Fibroblast of lung (primary cell): Measurements from ENCODE around the gene EPN3. TPM values are rescaled to one million over a fixed set of nuclear protein-coding genes. Genes with fewer than 3 reads are reported as not detected.

Source experiments
- DNase-seq, 2 donors: peaks; one replicate each; pipeline versions ENCODE4 v3.0.0 to v3.0.0-alpha.2; 2010; ENCODE audit warnings: low read depth in 2 of 2
- H2AFZ ChIP-seq: 2 replicates; pipeline ENCODE4 v1.5.1; 2012; ENCODE audit warnings: low read length, control low read depth, inconsistent platforms
- H3K27ac ChIP-seq: 2 replicates; pipeline ENCODE4 v1.5.1; 2011; ENCODE audit warnings: low read length, control low read depth; ENCODE audit not compliant: insufficient read depth
- H3K27me3 ChIP-seq: 2 replicates; pipeline ENCODE4 v1.5.1; 2011; ENCODE audit warnings: mild to moderate bottlenecking, low read length; ENCODE audit not compliant: control insufficient read depth, insufficient read depth
- H3K36me3 ChIP-seq: 2 replicates; pipeline ENCODE4 v1.5.1; 2011; ENCODE audit warnings: low read length; ENCODE audit not compliant: control insufficient read depth, insufficient read depth
- H3K4me1 ChIP-seq: 2 replicates; pipeline ENCODE4 v1.5.1; 2011; ENCODE audit warnings: low read length; ENCODE audit not compliant: control insufficient read depth, insufficient read depth; ENCODE audit errors: extremely low read depth
- H3K4me2 ChIP-seq: 2 replicates; pipeline ENCODE4 v1.5.1; 2011; ENCODE audit warnings: low read length, control low read depth; ENCODE audit not compliant: insufficient read depth; ENCODE audit errors: extremely low read depth
- H3K4me3 ChIP-seq, 4 experiments: fragments of 200-600 bp in 1 of 4; sonication (generic) in 1 of 4; replicated peaks in 1 of 4; 2 replicates each; pipeline ENCODE4 v1.5.1; 2011 to 2016; ENCODE audit warnings: low read length in 4 of 4, low read depth in 3 of 4, mild to moderate bottlenecking in 3 of 4, control low read depth in 2 of 4, inconsistent platforms in 1 of 4, mixed read lengths in 1 of 4; ENCODE audit not compliant: insufficient read depth in 1 of 4; ENCODE audit errors: control extremely low read depth in 1 of 4
- H3K79me2 ChIP-seq: 2 replicates; pipeline ENCODE4 v1.5.1; 2012; ENCODE audit warnings: mild to moderate bottlenecking, low read length, inconsistent platforms; ENCODE audit not compliant: control insufficient read depth, insufficient read depth
- H3K9ac ChIP-seq: 2 replicates; pipeline ENCODE4 v1.5.1; 2011; ENCODE audit warnings: mild to moderate bottlenecking, low read length, control low read depth; ENCODE audit not compliant: insufficient read depth
- H3K9me3 ChIP-seq: 2 replicates; pipeline ENCODE4 v1.5.1; 2012; ENCODE audit warnings: low read depth, low read length; ENCODE audit not compliant: control insufficient read depth, insufficient read depth
- H4K20me1 ChIP-seq: 2 replicates; pipeline ENCODE4 v1.5.1; 2011; ENCODE audit warnings: low read length; ENCODE audit not compliant: control insufficient read depth, insufficient read depth; ENCODE audit errors: extremely low read depth
- CTCF ChIP-seq, 2 donors: IDR thresholded peaks in 1 of 2; conservative IDR thresholded peaks in 1 of 2; 1 replicate in 1 of 2; 2 replicates in 1 of 2; pipeline ENCODE4 v1.5.1; 2011 to 2012; ENCODE audit warnings: low read length in 2 of 2, control low read depth in 1 of 2, inconsistent platforms in 1 of 2, low read depth in 1 of 2, mild to moderate bottlenecking in 1 of 2
- EZH2 ChIP-seq: IDR thresholded peaks from 2 replicates; pipeline ENCODE4 v1.5.1; 2012; ENCODE audit warnings: low read length, control low read depth, mild to moderate bottlenecking; ENCODE audit errors: missing control alignments
- polyA plus RNA-seq, 2 donors: library from polyadenylated mRNA; depleted of rRNA in 1 of 2; stranded (reverse) in 1 of 2; unstranded in 1 of 2; fragments of >200 nt; gene quantifications; 2 replicates each; pipeline ENCODE4 v1.2.1, GENCODE V29; 2011 to 2012; ENCODE audit warnings: missing spikeins in 1 of 2
- total RNA-seq: library from RNA; depleted of rRNA; stranded (reverse); fragments of >200 nt; gene quantifications from 2 replicates; pipeline ENCODE4 v1.2.1, GENCODE V29; 2014

EPN3 gene
- total and polyA plus RNA-seq, 2 donors (not counting 1 experiment from before 2014, with no cell fraction given): not detected

- H3K9ac ChIP-seq: no peak overlapping the region
- TF ChIP-seq CTCF (conservative IDR thresholded peaks at IDR 0.05 in 1 of 2, IDR thresholded peaks at IDR 0.05 in 1 of 2; ENCODE audit: low read depth in 1 of 2, low read length in 2 of 2) (no peak), EZH2 (no peak)
- DNase-seq: no peak
- H3K4me3 ChIP-seq: no peak overlapping the region
- no peaks in the 10 kb centered on the region for H4K20me1 ChIP-seq
- no peak overlapping the region for H3K27ac ChIP-seq
- peaks cover 10% of the 10 kb centered on the region for H3K36me3 ChIP-seq
- H3K4me1 ChIP-seq: peaks cover 4% of the 10 kb centered on the region
- H2AFZ ChIP-seq: no peak overlapping the region
- H3K4me2 ChIP-seq: no peak overlapping the region
- H3K79me2 ChIP-seq: peaks cover 3% of the 10 kb centered on the region
- no peaks in the 10 kb centered on the region for H3K9me3 ChIP-seq
- H3K27me3 ChIP-seq: no peaks in the 10 kb centered on the region
Measured at GRCh38 chr17:50551433-50551815, 18.9 kb downstream of the EPN3 start.

GRCh38 chr17:50551884-50552283, 19.3 kb downstream of the EPN3 start:
- H4K20me1 ChIP-seq: no peaks in the 10 kb centered on the region
- no peak overlapping the region for H3K9ac ChIP-seq
- H3K4me2 ChIP-seq: no peak overlapping the region
- H3K9me3 ChIP-seq: no peaks in the 10 kb centered on the region
- H3K27me3 ChIP-seq: no peaks in the 10 kb centered on the region
- peaks cover 4% of the 10 kb centered on the region for H3K4me1 ChIP-seq
- peaks cover 10% of the 10 kb centered on the region for H3K36me3 ChIP-seq
- peaks cover 3% of the 10 kb centered on the region for H3K79me2 ChIP-seq
- no peak overlapping the region for H3K27ac ChIP-seq
- H2AFZ ChIP-seq: no peak overlapping the region
- DNase-seq: no peak
- H3K4me3 ChIP-seq: no peak overlapping the region
- TF ChIP-seq EZH2: no peak
- TF ChIP-seq CTCF (conservative IDR thresholded peaks at IDR 0.05 in 1 of 2, IDR thresholded peaks at IDR 0.05 in 1 of 2; ENCODE audit: low read depth in 1 of 2, low read length in 2 of 2): no peak

GRCh38 chr17:50554201-50554600, 21.7 kb downstream of the EPN3 start:
- no peaks in the 10 kb centered on the region for H3K79me2 ChIP-seq
- no peak overlapping the region for H3K27ac ChIP-seq
- no peak for DNase-seq
- H3K36me3 ChIP-seq: peaks cover 10% of the 10 kb centered on the region
- no peaks in the 10 kb centered on the region for H3K9me3 ChIP-seq
- no peaks in the 10 kb centered on the region for H4K20me1 ChIP-seq
- TF ChIP-seq CTCF (conservative IDR thresholded peaks at IDR 0.05 in 1 of 2, IDR thresholded peaks at IDR 0.05 in 1 of 2; ENCODE audit: low read depth in 1 of 2, low read length in 2 of 2) (no peak), EZH2 (no peak)
- H2AFZ ChIP-seq: no peak overlapping the region
- no peak overlapping the region for H3K4me2 ChIP-seq
- no peak overlapping the region for H3K4me3 ChIP-seq
- H3K4me1 ChIP-seq: no peaks in the 10 kb centered on the region
- no peak overlapping the region for H3K9ac ChIP-seq
- peaks cover 10% of the 10 kb centered on the region for H3K27me3 ChIP-seq
